Measurements from ENCODE around the gene EDA. TPM values are rescaled to one million over a fixed set of nuclear protein-coding genes. Genes with fewer than 3 reads are reported as not detected.

EDA gene
- total and polyA plus RNA-seq, 10 of the 15 experiments (the other 5 are each of a cell fraction or from before 2014, with no cell fraction given) = 0.06 TPM; not detected in 9

DNA sequence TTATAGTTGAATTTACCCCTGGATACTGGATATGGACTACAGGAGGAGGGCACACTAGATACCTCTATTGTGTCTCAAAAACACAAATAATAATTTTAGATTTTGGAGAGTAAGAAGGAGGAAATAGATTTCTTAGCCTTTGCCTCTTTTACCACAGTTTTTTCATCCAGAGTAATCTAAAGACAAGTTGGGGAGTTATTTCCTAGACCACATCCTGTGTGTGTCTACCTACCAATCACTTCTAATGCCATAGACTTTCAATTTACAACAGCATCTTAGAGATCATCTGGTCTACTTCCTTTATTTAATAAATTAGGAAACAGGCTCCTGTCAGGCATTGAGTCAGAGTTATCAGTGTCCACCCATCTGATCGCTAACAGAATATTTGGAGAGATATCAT, 191.5 kb downstream of the EDA start (continued):
- TF ChIP-seq TBL1XR1 (IDR thresholded peaks at IDR 0.05; ENCODE audit: low read depth, low read length) (no peak), MEF2B (IDR thresholded peaks at IDR 0.05; ENCODE audit: partially characterized antibody, poor library complexity, severe bottlenecking) (no peak), EED (IDR thresholded peaks at IDR 0.05; ENCODE audit: low read depth) (no peak), SMARCA5 (IDR thresholded peaks at IDR 0.05) (no peak), TCF12 (IDR thresholded peaks at IDR 0.05; ENCODE audit: low read depth, low read length) (no peak), CBFB (IDR thresholded peaks at IDR 0.05; ENCODE audit: low read depth) (no peak), HDAC2 (IDR thresholded peaks at IDR 0.05) (no peak), SUPT20H (IDR thresholded peaks at IDR 0.05; ENCODE audit: borderline replicate concordance, control insufficient read depth, low read depth, low read length) (no peak)

DNA sequence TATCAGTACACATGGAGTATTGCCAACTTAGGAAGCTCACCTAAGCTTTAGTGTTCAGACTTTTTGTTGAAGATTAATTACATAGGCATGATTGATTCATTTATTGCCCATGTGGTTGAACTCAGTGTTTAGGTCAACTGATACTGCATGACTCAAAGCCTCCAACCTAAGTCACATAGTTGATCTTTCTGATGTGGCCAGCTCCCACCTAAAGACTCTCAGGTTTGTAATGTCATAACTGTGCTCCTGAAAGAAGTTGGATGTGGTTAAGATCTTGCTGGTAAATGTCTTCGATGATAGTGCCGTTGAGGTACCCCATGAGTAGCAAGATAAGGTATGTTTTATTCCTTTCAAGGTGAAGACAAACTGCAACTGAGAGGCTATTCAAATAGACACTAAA, 192.5 kb downstream of the EDA start:
- Histone ChIP-seq H3K27me3 (replicated peaks in 1 of 2; ENCODE audit: control insufficient read depth in 2 of 2, insufficient read depth in 2 of 2, low read length in 1 of 2) (no peaks in the 10 kb centered on the region), H3K36me3 (ENCODE audit: control insufficient read depth in 2 of 2, insufficient read depth in 2 of 2, low read length in 1 of 2) (no peaks in the 10 kb centered on the region), H3K4me3 (no peak overlapping the region), H2AFZ (ENCODE audit: control insufficient read depth, low read depth, low read length) (no peak overlapping the region), H3K27ac (ENCODE audit: control insufficient read depth, insufficient read depth) (no peak overlapping the region), H3K79me2 (ENCODE audit: control insufficient read depth, insufficient read depth, low read length) (no peaks in the 10 kb centered on the region), H3K9ac (ENCODE audit: control insufficient read depth, insufficient read depth, low read length) (no peak overlapping the region), H3K4me2 (ENCODE audit: control insufficient read depth, insufficient read depth) (no peak overlapping the region), H4K20me1 (ENCODE audit: control insufficient read depth, insufficient read depth) (no peaks in the 10 kb centered on the region), H3K4me1 (ENCODE audit: control insufficient read depth, insufficient read depth, low read length) (no peaks in the 10 kb centered on the region), H3K9me3 (replicated peaks; ENCODE audit: control insufficient read depth, insufficient read depth, low read length) (no peaks in the 10 kb centered on the region)
- TF ChIP-seq CEBPB (IDR thresholded peaks at IDR 0.05; ENCODE audit: borderline replicate concordance in 1 of 2, low read depth in 2 of 2, low read length in 2 of 2) (no peak), NFXL1 (IDR thresholded peaks at IDR 0.05; ENCODE audit: borderline replicate concordance) (no peak)
- peak; percentile 42 for ATAC-seq
- FAIRE-seq = no peak
- SMC1A ChIA-PET (ENCODE audit: uncharacterized antibody, unreplicated experiment) = no interaction called here
- CTCF ChIA-PET = no interaction called here
- RAD21 ChIA-PET (ENCODE audit: unreplicated experiment) = interaction anchor here (1.5 kb wide), 1 partner anchor 15 kb away, joined by 5 read pairs; no protein-coding TSS in a partner anchor
- no peak for DNase-seq (ENCODE audit: low read depth, low spot score)
- 0% methylated on average over 2 of the region's 2 CpGs for WGBS (ENCODE audit: insufficient coverage, insufficient replicate concordance, low lambda C conversion rate, missing lambda C conversion rate)
- no TSS peak for BruUV-seq (replicated peaks)
- POLR2A ChIA-PET = no interaction called here
- in situ Hi-C loops (cut with MboI) = no loop called here
- intact Hi-C loops (cut with micrococcal nuclease; ENCODE audit: unreplicated experiment) = no loop called here
